Fibroblast of peridontal ligament (primary cell): ENCODE measurements around the gene PTCH2.

ENCODE experiments used
- DNase-seq: peaks from one replicate; pipeline ENCODE4 v3.0.0-alpha.2; 2010; ENCODE audit errors: extremely low read depth

PTCH2 gene

GRCh38 chr1:44842862-44843655 is at the start of gene PTCH2:
TSS of gene PTCH2 (minus strand) at chr1:44843253. CDS start at chr1:44842932, 321 bp downstream.
- DNase-seq, result peak; percentile 35

GRCh38 chr1:44890007-44890406 is 47.0 kb upstream of the PTCH2 start:
- DNase-seq, result no peak

DNA sequence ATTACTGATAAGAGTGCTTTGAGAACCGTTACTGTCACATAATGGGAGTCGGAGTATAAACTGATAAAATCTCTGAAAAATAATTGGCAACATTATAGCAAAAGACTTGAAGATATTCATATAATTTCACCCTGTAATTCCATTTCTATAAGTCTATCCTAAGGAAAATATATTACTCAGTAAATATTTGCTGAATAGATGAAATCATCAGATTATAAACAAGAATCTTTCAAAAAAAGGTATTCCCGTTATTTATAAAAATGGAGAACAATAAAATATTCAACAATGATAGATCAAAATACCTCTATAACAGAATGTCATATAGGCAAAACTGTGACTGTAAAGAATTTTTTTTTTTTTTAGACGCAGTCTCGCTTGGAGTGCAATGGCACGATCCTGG is 42.4 kb upstream of the PTCH2 start:
- no peak for DNase-seq

GRCh38 chr1:44884746-44885145 is 41.7 kb upstream of the PTCH2 start:
- DNase-seq, result no peak

DNA sequence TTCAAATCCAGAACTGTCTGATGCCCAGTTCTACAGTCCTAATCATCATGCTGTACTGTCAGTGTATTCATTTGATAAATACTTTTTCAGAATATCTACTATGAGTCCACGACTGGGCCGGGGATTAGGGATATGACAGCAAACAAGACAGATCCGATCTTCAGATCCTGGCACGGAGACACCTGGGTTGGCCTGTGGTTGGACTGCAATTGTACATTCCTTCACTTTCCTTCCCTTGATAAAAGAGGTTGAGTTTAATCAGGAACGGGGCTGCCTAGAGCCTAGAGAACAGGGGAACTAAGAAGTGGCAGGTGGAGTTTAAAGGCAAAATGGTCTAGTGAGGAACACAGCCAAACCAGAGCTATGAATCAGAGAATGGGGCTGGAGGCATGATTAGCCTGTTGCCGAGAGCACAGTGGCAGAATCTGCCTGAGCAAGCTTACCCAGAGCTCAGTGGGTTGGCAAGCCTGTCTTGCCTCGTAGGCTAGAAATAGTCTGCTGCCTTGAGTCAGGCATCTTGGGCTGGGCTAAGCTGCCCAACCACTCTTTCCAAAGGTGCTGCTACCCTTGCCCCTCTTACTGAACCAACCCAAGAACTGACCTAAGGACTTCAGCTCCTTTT is 38.1 kb upstream of the PTCH2 start:
- DNase-seq, result peak; percentile 90

- DNase-seq, result no peak
These were observed 31.1 kb upstream of the PTCH2 start for GRCh38 chr1:44874155-44874554.

DNA sequence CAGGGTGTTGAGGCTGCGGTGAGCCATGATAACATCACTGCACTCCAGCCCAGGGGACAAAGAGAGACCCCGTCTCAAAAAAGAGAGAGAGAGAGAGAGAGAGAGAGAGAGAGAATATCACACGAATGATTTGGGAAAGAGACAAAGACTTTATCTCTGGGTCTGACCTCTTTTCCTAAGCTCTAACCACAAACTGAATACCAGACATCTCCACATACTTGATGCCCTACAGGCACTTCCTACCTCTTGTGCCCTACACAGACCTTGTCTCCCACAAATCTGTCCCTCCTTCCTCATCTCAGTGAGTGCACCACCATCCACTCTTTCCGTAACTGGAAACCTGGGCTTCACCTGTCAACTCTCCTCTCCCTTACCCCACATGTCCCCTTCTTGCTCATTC is 27.0 kb upstream of the PTCH2 start:
- DNase-seq, result no peak

GRCh38 chr1:44867801-44868200 is 24.7 kb upstream of the PTCH2 start:
- no peak for DNase-seq

DNA sequence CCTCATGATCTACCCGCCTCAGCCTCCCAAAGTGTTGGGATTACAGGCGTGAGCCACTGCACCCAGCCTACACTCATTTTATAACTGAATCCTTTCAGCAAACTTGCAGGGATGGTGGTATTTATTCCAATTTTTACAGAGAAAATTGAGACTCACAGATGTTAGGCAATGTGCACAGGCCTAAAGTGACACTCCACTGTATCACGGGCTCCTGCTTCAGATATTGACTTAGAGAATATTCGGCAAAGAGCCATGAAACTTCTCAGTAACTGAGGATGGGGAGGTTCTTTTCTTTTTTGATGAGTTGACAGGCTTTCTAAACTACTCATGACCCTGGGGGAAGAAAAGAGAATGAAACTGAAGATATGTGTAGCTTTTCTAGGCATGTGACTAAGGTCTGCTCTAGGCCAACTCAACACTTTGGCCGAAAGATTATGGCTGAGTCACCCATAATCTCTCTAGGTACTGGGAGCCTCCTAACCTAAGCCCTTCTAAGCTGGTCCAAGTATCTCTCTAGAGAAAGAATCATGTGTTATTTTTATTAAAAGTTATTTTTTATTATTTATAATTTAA is 19.9 kb upstream of the PTCH2 start:
- peak; percentile 53 for DNase-seq

GRCh38 chr1:44860891-44861425 is 17.9 kb upstream of the PTCH2 start:
- no peak for DNase-seq

- DNase-seq, result no peak
These were observed 17.3 kb upstream of the PTCH2 start for GRCh38 chr1:44860331-44860730.

- DNase-seq, result no peak
These were observed 14.4 kb upstream of the PTCH2 start for GRCh38 chr1:44857446-44857845.

GRCh38 chr1:44855742-44856141 is 12.7 kb upstream of the PTCH2 start:
- no peak for DNase-seq

DNA sequence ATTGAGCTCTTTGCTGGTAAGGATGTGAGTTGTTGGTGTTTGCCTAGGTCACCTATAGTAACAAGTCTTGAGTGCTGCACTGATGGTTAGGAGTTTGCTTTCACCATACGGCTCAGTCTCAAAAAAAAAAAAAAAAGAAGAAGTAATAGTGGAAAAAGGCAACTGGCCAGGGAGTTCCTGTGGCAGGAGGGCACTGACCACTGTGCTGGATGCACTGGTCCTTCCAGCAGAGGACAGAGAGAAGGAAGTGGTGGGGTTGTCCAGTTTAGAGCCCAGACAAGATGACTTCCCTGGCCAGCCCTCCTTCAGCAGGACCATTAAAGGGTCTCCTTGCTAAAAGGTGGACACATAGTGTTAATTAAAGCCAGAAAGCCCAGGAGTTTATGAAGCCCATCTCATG is 11.9 kb upstream of the PTCH2 start:
- no peak for DNase-seq

DNA sequence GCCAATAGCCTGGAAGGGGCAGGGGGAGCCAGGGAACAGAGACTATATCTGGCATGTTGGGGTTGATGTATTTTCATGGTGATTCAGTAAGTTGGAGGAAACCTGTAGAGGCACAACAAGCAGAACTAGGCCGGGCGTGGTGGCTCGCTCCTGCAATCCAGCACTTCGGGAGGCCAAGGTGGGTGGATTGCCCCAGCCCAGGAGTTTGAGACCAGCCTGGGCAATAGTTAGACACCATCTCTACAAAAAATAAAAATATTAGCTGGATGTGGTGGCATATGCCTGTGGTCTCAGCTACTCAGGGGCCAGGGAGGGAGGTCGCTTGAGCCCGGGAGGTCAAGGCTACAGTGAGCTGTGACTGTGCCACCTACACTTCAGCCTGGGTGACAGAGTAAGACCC is 10.1 kb upstream of the PTCH2 start:
- no peak for DNase-seq

DNA sequence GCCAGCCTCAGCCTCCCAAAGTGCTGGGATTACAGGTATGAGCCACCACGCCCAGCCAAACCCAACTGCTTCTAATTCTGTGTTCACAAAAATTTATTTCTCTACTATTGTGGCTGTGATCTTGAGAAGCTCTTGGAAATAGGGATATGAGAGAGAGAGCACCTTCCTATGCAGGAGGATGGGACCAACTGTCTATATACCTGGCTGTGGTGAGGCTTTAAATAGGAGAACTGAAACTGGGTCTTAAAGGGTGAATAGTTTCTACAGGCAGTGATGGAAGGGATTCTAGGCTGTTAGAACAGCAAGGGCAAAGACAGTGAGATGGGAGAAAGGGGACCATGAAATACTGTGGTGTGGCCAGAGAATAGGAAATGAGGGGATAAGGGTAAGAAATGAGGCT is 8.3 kb upstream of the PTCH2 start:
- DNase-seq, result no peak

- DNase-seq, result peak; percentile 38
These were observed 6.6 kb upstream of the PTCH2 start for GRCh38 chr1:44849575-44850132.

GRCh38 chr1:44848456-44849181 is 5.6 kb upstream of the PTCH2 start:
- DNase-seq, result no peak

DNA sequence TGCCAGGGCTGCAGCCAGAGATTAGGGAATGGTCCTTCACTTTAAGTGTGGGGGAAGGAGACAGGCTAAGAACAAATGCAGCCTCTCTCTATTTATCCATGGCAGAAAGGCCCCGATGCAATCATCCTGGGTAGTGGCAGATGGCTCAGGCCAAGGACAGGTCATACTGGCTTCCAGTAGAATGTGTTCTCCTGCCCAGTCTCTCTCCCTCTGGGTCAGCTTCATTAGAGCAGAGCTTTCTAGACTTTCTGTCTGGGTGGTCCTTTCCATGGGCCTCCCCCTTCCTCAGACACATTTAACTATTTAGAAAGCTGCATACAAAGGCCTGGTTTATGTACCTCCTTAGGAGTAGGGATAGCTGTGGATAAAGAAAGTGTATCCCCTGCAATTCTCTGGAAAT is 4.8 kb upstream of the PTCH2 start:
- no peak for DNase-seq

DNA sequence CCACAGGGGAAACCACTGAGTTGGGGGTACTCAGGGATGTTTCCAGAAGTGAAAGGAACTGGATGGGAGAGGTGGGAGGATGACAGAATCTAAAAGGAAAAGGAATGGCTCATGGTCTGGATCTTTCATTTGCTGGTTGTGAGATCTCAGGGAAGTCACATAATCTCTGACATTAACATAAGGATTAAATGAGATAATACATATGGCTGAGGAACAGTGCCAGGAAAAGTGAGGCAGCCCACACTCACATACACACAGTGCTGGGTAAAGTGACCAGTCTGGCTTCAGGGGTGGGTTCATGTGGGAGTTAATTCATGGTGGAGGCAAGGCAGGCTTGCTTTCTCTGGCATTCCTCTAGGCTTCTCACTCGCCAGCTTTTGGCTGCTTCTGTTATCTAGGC is 3.9 kb upstream of the PTCH2 start:
- no peak for DNase-seq

DNA sequence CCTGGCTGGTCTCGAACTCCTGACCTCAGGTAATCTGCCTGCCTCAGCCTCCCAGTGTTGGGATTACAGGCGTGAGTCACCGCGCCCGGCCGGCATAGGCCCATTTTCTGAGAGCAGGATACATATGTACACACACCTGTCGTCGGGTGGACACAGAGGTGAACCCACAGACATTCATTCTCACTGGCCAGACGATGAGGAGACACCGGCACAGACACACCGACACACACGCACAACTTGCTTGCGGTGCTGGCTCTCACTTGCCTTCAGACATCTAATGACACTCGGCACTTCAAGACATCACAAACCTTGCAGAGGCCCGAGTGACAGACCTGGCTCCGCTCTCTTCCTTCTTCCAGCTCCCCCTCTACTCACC is 579 bp downstream of the PTCH2 start:
- DNase-seq, result no peak

- DNase-seq, result no peak
These were observed 3.5 kb downstream of the PTCH2 start for GRCh38 chr1:44839576-44839975.
